WTC11 (cell line): ENCODE measurements around the gene ACTN2.

Experiments
- ESRRA ChIP-seq: sonication (generic); formaldehyde crosslinking; IDR thresholded peaks from 2 replicates; pipeline ENCODE4 v1.8.1; 2022; ENCODE audit warnings: mild to moderate bottlenecking, missing genetic modification reagents, borderline replicate concordance
- ETV6 ChIP-seq: sonication (generic); formaldehyde crosslinking; IDR thresholded peaks from 2 replicates; pipeline ENCODE4 v1.8.1; 2022; ENCODE audit warnings: mild to moderate bottlenecking, missing genetic modification reagents
- FOXJ3 ChIP-seq: sonication (generic); formaldehyde crosslinking; IDR thresholded peaks from 2 replicates; pipeline ENCODE4 v1.9.0; 2021; ENCODE audit warnings: missing genetic modification reagents, mild to moderate bottlenecking, borderline replicate concordance
- NR1H2 ChIP-seq: sonication (generic); formaldehyde crosslinking; IDR thresholded peaks from 2 replicates; pipeline ENCODE4 v1.9.0; 2021; ENCODE audit warnings: mild to moderate bottlenecking, moderate library complexity, missing genetic modification reagents
- NR2C2 ChIP-seq: sonication (generic); formaldehyde crosslinking; IDR thresholded peaks from 2 replicates; pipeline ENCODE4 v1.8.0; 2022; ENCODE audit warnings: mild to moderate bottlenecking, missing genetic modification reagents
- SP1 ChIP-seq: sonication (generic); formaldehyde crosslinking; conservative IDR thresholded peaks from 2 replicates; pipeline ENCODE4 v1.8.1; 2022; ENCODE audit warnings: missing genetic modification reagents
- ZNF232 ChIP-seq: sonication (generic); formaldehyde crosslinking; IDR thresholded peaks from 2 replicates; pipeline ENCODE4 v1.8.0; 2022; ENCODE audit warnings: mild to moderate bottlenecking, missing genetic modification reagents
- ZNF396 ChIP-seq: fragments of 250-450 bp; sonication (Bioruptor Pico); IDR thresholded peaks from 2 replicates; pipeline ENCODE4 v1.8.0; 2021; ENCODE audit warnings: mild to moderate bottlenecking, moderate library complexity, borderline replicate concordance
- ZNF671 ChIP-seq: fragments of 250-450 bp; sonication (Bioruptor Pico); IDR thresholded peaks from 2 replicates; pipeline ENCODE4 v1.8.0; 2021; ENCODE audit warnings: mild to moderate bottlenecking
- TF ChIP-seq, protein P1 (sequence below): fragments of 200-600 bp; IDR thresholded peaks from 2 replicates; pipeline ENCODE4 v1.8.0; 2022; ENCODE audit warnings: antibody characterized with exemption
- TF ChIP-seq, protein P2 (sequence below): sonication (generic); formaldehyde crosslinking; IDR thresholded peaks from 2 replicates; pipeline ENCODE4 v1.8.1; 2022; ENCODE audit warnings: low read depth, mild to moderate bottlenecking, moderate library complexity, missing genetic modification reagents, borderline replicate concordance
- TF ChIP-seq, protein P3 (sequence below): sonication (generic); formaldehyde crosslinking; IDR thresholded peaks from 2 replicates; pipeline ENCODE4 v1.8.1; 2022; ENCODE audit warnings: low read depth, missing genetic modification reagents, borderline replicate concordance
- TF ChIP-seq, protein P4 (sequence below): sonication (generic); formaldehyde crosslinking; IDR thresholded peaks from 2 replicates; pipeline ENCODE4 v1.8.0; 2022; ENCODE audit warnings: mild to moderate bottlenecking, missing genetic modification reagents
- TF ChIP-seq, protein P5 (sequence below): sonication (generic); formaldehyde crosslinking; IDR thresholded peaks from 2 replicates; pipeline ENCODE4 v1.8.1; 2023; ENCODE audit warnings: mild to moderate bottlenecking, moderate library complexity, missing genetic modification reagents

DNA sequence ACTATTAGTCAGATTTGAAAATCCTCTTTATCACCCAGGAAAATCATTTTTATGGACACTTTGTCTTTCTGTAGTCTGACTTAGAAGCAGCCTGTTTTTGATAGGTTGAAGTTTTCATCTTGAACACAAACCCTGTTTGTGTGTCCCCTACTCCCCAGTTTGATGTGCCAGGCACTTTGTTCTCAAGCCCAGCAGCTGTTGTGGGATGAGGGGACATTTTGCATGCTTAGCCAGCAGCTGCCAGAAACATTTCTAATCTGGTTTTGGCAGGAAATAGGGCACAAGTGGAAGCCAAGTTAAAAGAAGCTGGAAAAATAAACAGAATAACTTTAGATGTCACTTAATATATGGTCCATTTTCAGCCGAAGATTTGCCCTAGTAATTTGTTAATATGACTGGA, 29.9 kb downstream of the ACTN2 start:
- no peak for TF ChIP-seq ZNF232 (CRISPR knock-in tag)
- TF ChIP-seq SP1 (CRISPR knock-in tag), result no peak
- TF ChIP-seq ETV6 (CRISPR knock-in tag), result no peak
- TF ChIP-seq, protein P1, sequence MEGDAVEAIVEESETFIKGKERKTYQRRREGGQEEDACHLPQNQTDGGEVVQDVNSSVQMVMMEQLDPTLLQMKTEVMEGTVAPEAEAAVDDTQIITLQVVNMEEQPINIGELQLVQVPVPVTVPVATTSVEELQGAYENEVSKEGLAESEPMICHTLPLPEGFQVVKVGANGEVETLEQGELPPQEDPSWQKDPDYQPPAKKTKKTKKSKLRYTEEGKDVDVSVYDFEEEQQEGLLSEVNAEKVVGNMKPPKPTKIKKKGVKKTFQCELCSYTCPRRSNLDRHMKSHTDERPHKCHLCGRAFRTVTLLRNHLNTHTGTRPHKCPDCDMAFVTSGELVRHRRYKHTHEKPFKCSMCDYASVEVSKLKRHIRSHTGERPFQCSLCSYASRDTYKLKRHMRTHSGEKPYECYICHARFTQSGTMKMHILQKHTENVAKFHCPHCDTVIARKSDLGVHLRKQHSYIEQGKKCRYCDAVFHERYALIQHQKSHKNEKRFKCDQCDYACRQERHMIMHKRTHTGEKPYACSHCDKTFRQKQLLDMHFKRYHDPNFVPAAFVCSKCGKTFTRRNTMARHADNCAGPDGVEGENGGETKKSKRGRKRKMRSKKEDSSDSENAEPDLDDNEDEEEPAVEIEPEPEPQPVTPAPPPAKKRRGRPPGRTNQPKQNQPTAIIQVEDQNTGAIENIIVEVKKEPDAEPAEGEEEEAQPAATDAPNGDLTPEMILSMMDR, result no peak
- no peak for TF ChIP-seq ZNF396 (CRISPR knock-in tag)
- TF ChIP-seq ESRRA (CRISPR knock-in tag), result no peak
- TF ChIP-seq, protein P2, sequence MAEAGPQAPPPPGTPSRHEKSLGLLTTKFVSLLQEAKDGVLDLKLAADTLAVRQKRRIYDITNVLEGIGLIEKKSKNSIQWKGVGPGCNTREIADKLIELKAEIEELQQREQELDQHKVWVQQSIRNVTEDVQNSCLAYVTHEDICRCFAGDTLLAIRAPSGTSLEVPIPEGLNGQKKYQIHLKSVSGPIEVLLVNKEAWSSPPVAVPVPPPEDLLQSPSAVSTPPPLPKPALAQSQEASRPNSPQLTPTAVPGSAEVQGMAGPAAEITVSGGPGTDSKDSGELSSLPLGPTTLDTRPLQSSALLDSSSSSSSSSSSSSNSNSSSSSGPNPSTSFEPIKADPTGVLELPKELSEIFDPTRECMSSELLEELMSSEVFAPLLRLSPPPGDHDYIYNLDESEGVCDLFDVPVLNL (CRISPR knock-in tag), result no peak
- TF ChIP-seq, protein P3, sequence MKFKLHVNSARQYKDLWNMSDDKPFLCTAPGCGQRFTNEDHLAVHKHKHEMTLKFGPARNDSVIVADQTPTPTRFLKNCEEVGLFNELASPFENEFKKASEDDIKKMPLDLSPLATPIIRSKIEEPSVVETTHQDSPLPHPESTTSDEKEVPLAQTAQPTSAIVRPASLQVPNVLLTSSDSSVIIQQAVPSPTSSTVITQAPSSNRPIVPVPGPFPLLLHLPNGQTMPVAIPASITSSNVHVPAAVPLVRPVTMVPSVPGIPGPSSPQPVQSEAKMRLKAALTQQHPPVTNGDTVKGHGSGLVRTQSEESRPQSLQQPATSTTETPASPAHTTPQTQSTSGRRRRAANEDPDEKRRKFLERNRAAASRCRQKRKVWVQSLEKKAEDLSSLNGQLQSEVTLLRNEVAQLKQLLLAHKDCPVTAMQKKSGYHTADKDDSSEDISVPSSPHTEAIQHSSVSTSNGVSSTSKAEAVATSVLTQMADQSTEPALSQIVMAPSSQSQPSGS, result no peak
- TF ChIP-seq NR1H2, result no peak
- TF ChIP-seq NR2C2 (CRISPR knock-in tag), result no peak
- TF ChIP-seq, protein P4, sequence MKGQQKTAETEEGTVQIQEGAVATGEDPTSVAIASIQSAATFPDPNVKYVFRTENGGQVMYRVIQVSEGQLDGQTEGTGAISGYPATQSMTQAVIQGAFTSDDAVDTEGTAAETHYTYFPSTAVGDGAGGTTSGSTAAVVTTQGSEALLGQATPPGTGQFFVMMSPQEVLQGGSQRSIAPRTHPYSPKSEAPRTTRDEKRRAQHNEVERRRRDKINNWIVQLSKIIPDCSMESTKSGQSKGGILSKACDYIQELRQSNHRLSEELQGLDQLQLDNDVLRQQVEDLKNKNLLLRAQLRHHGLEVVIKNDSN (CRISPR knock-in tag), result no peak
- no peak for TF ChIP-seq FOXJ3
- TF ChIP-seq, protein P5, sequence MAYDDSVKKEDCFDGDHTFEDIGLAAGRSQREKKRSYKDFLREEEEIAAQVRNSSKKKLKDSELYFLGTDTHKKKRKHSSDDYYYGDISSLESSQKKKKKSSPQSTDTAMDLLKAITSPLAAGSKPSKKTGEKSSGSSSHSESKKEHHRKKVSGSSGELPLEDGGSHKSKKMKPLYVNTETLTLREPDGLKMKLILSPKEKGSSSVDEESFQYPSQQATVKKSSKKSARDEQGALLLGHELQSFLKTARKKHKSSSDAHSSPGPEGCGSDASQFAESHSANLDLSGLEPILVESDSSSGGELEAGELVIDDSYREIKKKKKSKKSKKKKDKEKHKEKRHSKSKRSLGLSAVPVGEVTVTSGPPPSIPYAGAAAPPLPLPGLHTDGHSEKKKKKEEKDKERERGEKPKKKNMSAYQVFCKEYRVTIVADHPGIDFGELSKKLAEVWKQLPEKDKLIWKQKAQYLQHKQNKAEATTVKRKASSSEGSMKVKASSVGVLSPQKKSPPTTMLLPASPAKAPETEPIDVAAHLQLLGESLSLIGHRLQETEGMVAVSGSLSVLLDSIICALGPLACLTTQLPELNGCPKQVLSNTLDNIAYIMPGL (CRISPR knock-in tag), result no peak
- no peak for TF ChIP-seq ZNF671 (CRISPR knock-in tag)
